SK-N-SH treated with all-trans-retinoic acid at 6 μM for 48 hours (cell line): ENCODE results near the gene WIZ.

ENCODE experiments used
- ARNTL ChIP-seq: fragments of 450-650 bp; formaldehyde crosslinking; IDR thresholded peaks from 2 replicates; pipeline ENCODE4 v1.5.0; 2020; ENCODE audit warnings: low read depth, mild to moderate bottlenecking, moderate library complexity, borderline replicate concordance
- GLIS3 ChIP-seq: fragments of 250-450 bp; sonication (Bioruptor Pico); IDR thresholded peaks from 2 replicates; pipeline ENCODE4 v1.5.0; 2020; ENCODE audit warnings: mild to moderate bottlenecking, moderate library complexity
- RARB ChIP-seq: fragments of 250-450 bp; sonication (Bioruptor Pico); IDR thresholded peaks from 2 replicates; pipeline ENCODE4 v1.8.0; 2021; ENCODE audit warnings: mild to moderate bottlenecking, moderate library complexity
- ZFP30 ChIP-seq: fragments of 450-650 bp; formaldehyde crosslinking; IDR thresholded peaks from 2 replicates; pipeline ENCODE4 v1.5.0; 2022; ENCODE audit warnings: mild to moderate bottlenecking, moderate library complexity
- ZNF565 ChIP-seq: fragments of 450-650 bp; formaldehyde crosslinking; conservative IDR thresholded peaks from 2 replicates; pipeline ENCODE4 v1.5.0; 2020; ENCODE audit warnings: low read depth, mild to moderate bottlenecking, moderate library complexity
- TF ChIP-seq, protein P1 (sequence below): fragments of 250-450 bp; sonication (Bioruptor Pico); IDR thresholded peaks from 2 replicates; pipeline ENCODE4 v1.5.1; 2020; ENCODE audit warnings: low read depth, mild to moderate bottlenecking, moderate library complexity
- TF ChIP-seq, protein P2 (sequence below): fragments of 250-450 bp; sonication (Bioruptor Pico); IDR thresholded peaks from 2 replicates; pipeline ENCODE4 v1.8.0; 2020; ENCODE audit warnings: mild to moderate bottlenecking, moderate library complexity, borderline replicate concordance

DNA sequence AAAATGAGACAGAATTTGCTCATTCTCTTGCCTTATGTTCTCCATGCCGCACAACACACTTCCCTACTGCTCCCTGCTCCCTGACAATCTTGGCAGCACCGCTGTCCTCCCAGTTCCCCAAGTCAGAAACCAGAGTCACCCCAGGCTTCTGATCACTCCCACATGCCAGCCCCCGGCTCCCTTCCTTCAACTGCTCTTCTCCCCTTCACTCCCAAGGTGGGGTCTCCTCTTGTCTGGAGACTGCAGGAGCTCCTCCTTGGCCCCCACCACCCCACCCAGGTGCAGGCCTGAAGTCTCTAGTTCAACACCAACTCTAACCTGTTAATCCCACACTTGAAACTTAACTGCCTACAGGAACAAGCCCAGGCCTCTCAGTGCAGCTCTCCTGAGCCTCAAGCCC lies 53.3 kb downstream of the WIZ start:
- TF ChIP-seq GLIS3 (no peak), RARB (CRISPR knock-in tag) (no peak), ZNF565 (CRISPR knock-in tag) (no peak), ZFP30 (no peak), ARNTL (CRISPR knock-in tag) (no peak)
- TF ChIP-seq, protein P1, sequence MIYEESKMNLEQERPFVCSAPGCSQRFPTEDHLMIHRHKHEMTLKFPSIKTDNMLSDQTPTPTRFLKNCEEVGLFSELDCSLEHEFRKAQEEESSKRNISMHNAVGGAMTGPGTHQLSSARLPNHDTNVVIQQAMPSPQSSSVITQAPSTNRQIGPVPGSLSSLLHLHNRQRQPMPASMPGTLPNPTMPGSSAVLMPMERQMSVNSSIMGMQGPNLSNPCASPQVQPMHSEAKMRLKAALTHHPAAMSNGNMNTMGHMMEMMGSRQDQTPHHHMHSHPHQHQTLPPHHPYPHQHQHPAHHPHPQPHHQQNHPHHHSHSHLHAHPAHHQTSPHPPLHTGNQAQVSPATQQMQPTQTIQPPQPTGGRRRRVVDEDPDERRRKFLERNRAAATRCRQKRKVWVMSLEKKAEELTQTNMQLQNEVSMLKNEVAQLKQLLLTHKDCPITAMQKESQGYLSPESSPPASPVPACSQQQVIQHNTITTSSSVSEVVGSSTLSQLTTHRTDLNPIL, result no peak
- TF ChIP-seq, protein P2, sequence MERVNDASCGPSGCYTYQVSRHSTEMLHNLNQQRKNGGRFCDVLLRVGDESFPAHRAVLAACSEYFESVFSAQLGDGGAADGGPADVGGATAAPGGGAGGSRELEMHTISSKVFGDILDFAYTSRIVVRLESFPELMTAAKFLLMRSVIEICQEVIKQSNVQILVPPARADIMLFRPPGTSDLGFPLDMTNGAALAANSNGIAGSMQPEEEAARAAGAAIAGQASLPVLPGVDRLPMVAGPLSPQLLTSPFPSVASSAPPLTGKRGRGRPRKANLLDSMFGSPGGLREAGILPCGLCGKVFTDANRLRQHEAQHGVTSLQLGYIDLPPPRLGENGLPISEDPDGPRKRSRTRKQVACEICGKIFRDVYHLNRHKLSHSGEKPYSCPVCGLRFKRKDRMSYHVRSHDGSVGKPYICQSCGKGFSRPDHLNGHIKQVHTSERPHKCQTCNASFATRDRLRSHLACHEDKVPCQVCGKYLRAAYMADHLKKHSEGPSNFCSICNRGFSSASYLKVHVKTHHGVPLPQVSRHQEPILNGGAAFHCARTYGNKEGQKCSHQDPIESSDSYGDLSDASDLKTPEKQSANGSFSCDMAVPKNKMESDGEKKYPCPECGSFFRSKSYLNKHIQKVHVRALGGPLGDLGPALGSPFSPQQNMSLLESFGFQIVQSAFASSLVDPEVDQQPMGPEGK (CRISPR knock-in tag), result no peak
